GM12878 (cell line): ENCODE results near the gene DNAI7. TPM values are rescaled to one million over a fixed set of nuclear protein-coding genes. Genes with fewer than 3 reads are reported as not detected.

Experiments
- ATAC-seq: fragments of 200-7000 bp; cut with Tn5 transposase; 3 replicates; pipeline ENCODE4 v1.9.1; 2020; ENCODE audit warnings: mild to moderate bottlenecking, moderate library complexity
- BruUV-seq: library from RNA; stranded (reverse); fragments of 400-500 nt; replicated peaks from 2 replicates; lab custom pipeline; 2021; lab: Mats Ljungman, UMichigan
- CTCF ChIA-PET: fragments of 300-600 bp; sonication (Branson Sonifier 250); formaldehyde crosslinking; extraction: SDS; loops from one replicate; lab custom pipeline; 2021; ENCODE audit warnings: inconsistent platforms; lab: Yijun Ruan, JAX
- POLR2A ChIA-PET: fragments of 350-600 bp; formaldehyde crosslinking; extraction: SDS; loops from one replicate; lab custom pipeline; 2021; ENCODE audit warnings: inconsistent platforms; lab: Charles Lee
- RAD21 ChIA-PET: fragments of 300-600 bp; sonication (Branson Sonifier 250); formaldehyde crosslinking; loops from one replicate; lab custom pipeline; 2023; ENCODE audit warnings: antibody characterized with exemption; ENCODE audit not compliant: unreplicated experiment; lab: Charles Lee
- SMC1A ChIA-PET: fragments of 300-600 bp; sonication (Branson Sonifier 250); formaldehyde crosslinking; loops from one replicate; lab custom pipeline; 2023; ENCODE audit not compliant: unreplicated experiment, uncharacterized antibody; lab: Charles Lee
- DNase-seq: peaks from one replicate; pipeline ENCODE4 v3.0.0-alpha.2; 2011; ENCODE audit warnings: low read depth, low spot score
- FAIRE-seq: peaks from 3 replicates; lab custom pipeline; 2011; peaks lifted over from hg19 to GRCh38; lab: Jason Lieb, UNC
- H2AFZ ChIP-seq: 2 replicates; pipeline ENCODE4 v1.6.0; 2011; ENCODE audit warnings: low read depth, low read length, control low read depth; ENCODE audit not compliant: control insufficient read depth
- H3K27ac ChIP-seq: 2 replicates; pipeline ENCODE4 v1.5.1; 2011; ENCODE audit warnings: control low read depth; ENCODE audit not compliant: control insufficient read depth, insufficient read depth
- H3K27me3 ChIP-seq, 2 experiments: replicated peaks in 1 of 2; 2 replicates each; pipeline versions ENCODE4 v1.6.0 to v1.6.1; 2011; ENCODE audit warnings: low read length in 1 of 2; ENCODE audit not compliant: control insufficient read depth in 2 of 2, insufficient read depth in 2 of 2
- H3K36me3 ChIP-seq, 2 experiments: 2 replicates each; pipeline ENCODE4 v1.5.1; 2011; ENCODE audit warnings: low read length in 1 of 2; ENCODE audit not compliant: control insufficient read depth in 2 of 2, insufficient read depth in 2 of 2
- H3K4me1 ChIP-seq: 2 replicates; pipeline ENCODE4 v1.6.1; 2011; ENCODE audit warnings: mild to moderate bottlenecking, low read length, moderate library complexity, mixed read lengths; ENCODE audit not compliant: control insufficient read depth, insufficient read depth
- H3K4me2 ChIP-seq: 2 replicates; pipeline ENCODE4 v1.6.0; 2011; ENCODE audit warnings: control low read depth; ENCODE audit not compliant: control insufficient read depth, insufficient read depth
- H3K4me3 ChIP-seq: fragments of 200-600 bp; sonication (generic); 2 replicates; pipeline ENCODE4 v1.5.1; 2016
- H3K79me2 ChIP-seq: 2 replicates; pipeline ENCODE4 v1.6.0; 2011; ENCODE audit warnings: low read length; ENCODE audit not compliant: control insufficient read depth, insufficient read depth
- H3K9ac ChIP-seq: 2 replicates; pipeline ENCODE4 v1.8.0; 2011; ENCODE audit warnings: low read length, control low read depth, mixed read lengths; ENCODE audit not compliant: control insufficient read depth, insufficient read depth
- H3K9me3 ChIP-seq: replicated peaks from 3 replicates; pipeline ENCODE4 v1.5.1; 2011; ENCODE audit warnings: mild to moderate bottlenecking, low read length; ENCODE audit not compliant: control insufficient read depth, insufficient read depth
- H4K20me1 ChIP-seq: 2 replicates; pipeline ENCODE4 v1.6.0; 2011; ENCODE audit not compliant: control insufficient read depth, insufficient read depth
- JUNB ChIP-seq: IDR thresholded peaks from 2 replicates; pipeline ENCODE4 v1.6.1; 2016; ENCODE audit warnings: antibody characterized with exemption, mild to moderate bottlenecking
- POLR2AphosphoS5 ChIP-seq: IDR thresholded peaks from 2 replicates; pipeline ENCODE4 v1.6.1; 2011; ENCODE audit warnings: mild to moderate bottlenecking, low read length, inconsistent platforms
- RUNX3 ChIP-seq: IDR thresholded peaks from 2 replicates; pipeline ENCODE4 v1.6.1; 2012; ENCODE audit warnings: low read length, inconsistent platforms
- WGBS: methylation state at CpG from one replicate; pipeline ENCODE4 v1.1.6; 2016; ENCODE audit warnings: low lambda C conversion rate; ENCODE audit not compliant: insufficient replicate concordance, insufficient coverage; ENCODE audit errors: missing lambda C conversion rate; 5-methylcytosine and 5-hydroxymethylcytosine counted together
- in situ Hi-C: fragments of 300-500 bp; cut with MboI; formaldehyde crosslinking; loops from 9 replicates; pipeline ENCODE4 v1.14.3; 2018; ENCODE audit warnings: mixed read lengths
- intact Hi-C: fragments of 100-400 bp; cut with micrococcal nuclease; formaldehyde crosslinking; loops from one replicate; pipeline ENCODE4 v1.14.2; 2022; ENCODE audit not compliant: unreplicated experiment
- polyA plus RNA-seq, 11 experiments: library from polyadenylated mRNA; depleted of rRNA in 4 of 11; unstranded in 6 of 11; stranded (reverse) in 5 of 11; fragments of >200 nt; fragmentation: Nextera tagmentation in 4 of 11; fragmentation: Illumina TruSeq in 1 of 11; extraction: Ambion mirVana in 4 of 11; extraction: Trizol in 1 of 11; gene quantifications; 1 replicate in 1 of 11; 2 replicates in 10 of 11; pipeline versions ENCODE4 v1.2.1 to v1.2.3, GENCODE V29; 2011 to 2016; ENCODE audit warnings: inconsistent platforms in 2 of 11, missing spikeins in 2 of 11, low read depth in 1 of 11
- total RNA-seq, 4 experiments: library from RNA; depleted of rRNA in 3 of 4; stranded (reverse); fragments of >200 nt in 3 of 4; fragmentation: Illumina TruSeq in 1 of 4; extraction: Trizol in 1 of 4; gene quantifications; 2 replicates each; pipeline versions ENCODE4 v1.2.1 to v1.2.3, GENCODE V29; 2013 to 2021
- TF ChIP-seq, protein P1 (sequence below): IDR thresholded peaks from 2 replicates; pipeline ENCODE4 v1.6.1; 2011; ENCODE audit warnings: borderline replicate concordance, low read depth, mild to moderate bottlenecking, moderate library complexity, mixed read lengths, low read length; ENCODE audit not compliant: insufficient read depth; ENCODE audit errors: extremely low read length

The DNAI7 gene
- total and polyA plus RNA-seq, 10 of the 15 experiments (the other 5 are each of a cell fraction or from before 2014, with no cell fraction given) = 0.05 to 0.48 (median 0.13) TPM; not detected in 4

DNA sequence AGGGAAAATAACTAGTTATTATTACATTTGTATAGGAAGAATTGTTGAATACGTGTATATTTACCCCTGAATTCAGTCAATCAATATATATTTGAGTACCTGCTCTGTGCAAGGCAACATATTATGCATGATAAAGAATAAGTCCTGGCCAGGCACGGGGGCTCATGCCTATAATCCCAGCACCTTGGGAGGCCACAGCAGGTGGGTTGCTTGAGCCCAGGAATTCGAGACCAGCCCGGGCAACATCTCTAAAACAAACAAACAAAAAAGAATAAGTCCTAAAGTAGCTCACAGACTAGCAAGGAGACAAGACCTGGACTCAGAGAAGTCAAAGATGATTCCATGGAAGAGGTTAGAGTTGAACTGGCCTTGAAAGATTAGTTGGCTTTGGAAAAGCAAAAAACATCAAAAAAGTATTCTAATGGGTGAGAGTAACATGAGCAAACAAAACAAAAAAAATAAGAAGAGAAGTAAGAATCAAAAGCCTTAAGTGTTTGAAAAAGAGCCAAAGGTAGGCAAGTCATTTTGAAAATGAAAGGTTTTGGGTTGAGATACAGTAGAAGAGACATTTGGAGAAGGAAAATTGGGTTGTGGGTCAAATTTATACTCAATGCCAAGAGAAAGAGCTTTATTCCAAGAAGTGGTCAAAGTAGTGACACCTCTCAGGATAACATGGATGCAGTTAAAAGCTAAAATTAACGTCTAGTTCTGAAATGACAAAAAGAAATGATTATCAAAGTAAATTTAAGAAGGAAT, 130.9 kb downstream of the DNAI7 start:
- in situ Hi-C loops = no loop called here
- DNase-seq = no peak
- Histone ChIP-seq H2AFZ (no peak overlapping the region), H3K9me3 (no peaks in the 10 kb centered on the region), H3K4me3 (no peak overlapping the region), H3K27ac (no peak overlapping the region), H3K4me1 (peaks cover 32% of the 10 kb centered on the region), H3K27me3 (no peaks in the 10 kb centered on the region), H3K79me2 (peaks cover 58% of the 10 kb centered on the region), H3K4me2 (no peak overlapping the region; the same call in 1 of the 2 replicates), H4K20me1 (no peaks in the 10 kb centered on the region; the same call in 1 of the 2 replicates), H3K36me3 (peaks cover 13 to 48% of the 10 kb centered on the region in 2 experiments), H3K9ac (no peak overlapping the region)
- ChIA-PET CTCF (interaction anchor here (0.5 to 1.4 kb wide), 3 partner anchors 12 to 72 kb away, joined by 3 to 7 read pairs (median 6); a partner anchor contains a TSS), SMC1A (interaction anchor here (0.6 to 15.4 kb wide), 5 partner anchors 8 to 72 kb away, joined by 3 to 526 read pairs (median 41); a partner anchor contains a TSS), RAD21 (interaction anchor here (1.0 kb wide), 2 partner anchors 12 to 71 kb away, joined by 4 to 5 read pairs; a partner anchor contains a TSS), POLR2A (interaction anchor here (1.1 to 4.4 kb wide), 2 partner anchors 12 to 14 kb away, joined by 3 to 31 read pairs; a partner anchor contains a TSS)
- WGBS = 75% methylated on average over 5 of the region's 5 CpGs
- TF ChIP-seq JUNB (peak; percentile 47; the same call in 1 of the 2 replicates), RUNX3 (peak; percentile 21; the same call in 1 of the 2 replicates), POLR2AphosphoS5 (no peak)
- TF ChIP-seq, protein P1, sequence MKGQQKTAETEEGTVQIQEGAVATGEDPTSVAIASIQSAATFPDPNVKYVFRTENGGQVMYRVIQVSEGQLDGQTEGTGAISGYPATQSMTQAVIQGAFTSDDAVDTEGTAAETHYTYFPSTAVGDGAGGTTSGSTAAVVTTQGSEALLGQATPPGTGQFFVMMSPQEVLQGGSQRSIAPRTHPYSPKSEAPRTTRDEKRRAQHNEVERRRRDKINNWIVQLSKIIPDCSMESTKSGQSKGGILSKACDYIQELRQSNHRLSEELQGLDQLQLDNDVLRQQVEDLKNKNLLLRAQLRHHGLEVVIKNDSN = no peak
- intact Hi-C loops = no loop called here
- no TSS peak for BruUV-seq
- no peak for FAIRE-seq
- ATAC-seq = no peak
